Measurements from ENCODE around the gene BAAT. TPM values are rescaled to one million over a fixed set of nuclear protein-coding genes. Genes with fewer than 3 reads are reported as not detected.

Gene BAAT
- total RNA-seq, 1 experiment from 2014 or later = 0.17 TPM

DNA sequence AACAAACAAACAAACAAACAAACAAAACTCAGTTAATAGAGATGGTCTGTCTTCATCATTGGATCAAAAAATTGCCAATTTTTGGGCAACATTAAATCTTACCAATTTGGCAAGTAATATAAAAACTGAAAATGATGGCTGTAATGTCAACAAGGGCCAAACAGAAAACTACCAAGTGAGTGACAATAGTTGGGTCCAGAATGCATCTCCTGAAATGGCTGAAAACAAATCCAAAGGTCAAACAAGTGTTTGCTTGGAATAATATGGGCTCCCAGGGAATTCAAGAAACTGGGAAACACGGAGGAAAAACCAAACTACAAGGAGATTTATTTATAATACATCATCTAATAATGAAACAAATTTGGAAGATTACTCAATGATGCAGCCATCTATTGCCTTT, 25.1 kb downstream of the BAAT start:
- TF ChIP-seq TCF7 (CRISPR knock-in tag; IDR thresholded peaks at IDR 0.05; ENCODE audit: low read depth) (no peak), ZNF232 (CRISPR knock-in tag; IDR thresholded peaks at IDR 0.05) (no peak)
- TF ChIP-seq, protein P1, sequence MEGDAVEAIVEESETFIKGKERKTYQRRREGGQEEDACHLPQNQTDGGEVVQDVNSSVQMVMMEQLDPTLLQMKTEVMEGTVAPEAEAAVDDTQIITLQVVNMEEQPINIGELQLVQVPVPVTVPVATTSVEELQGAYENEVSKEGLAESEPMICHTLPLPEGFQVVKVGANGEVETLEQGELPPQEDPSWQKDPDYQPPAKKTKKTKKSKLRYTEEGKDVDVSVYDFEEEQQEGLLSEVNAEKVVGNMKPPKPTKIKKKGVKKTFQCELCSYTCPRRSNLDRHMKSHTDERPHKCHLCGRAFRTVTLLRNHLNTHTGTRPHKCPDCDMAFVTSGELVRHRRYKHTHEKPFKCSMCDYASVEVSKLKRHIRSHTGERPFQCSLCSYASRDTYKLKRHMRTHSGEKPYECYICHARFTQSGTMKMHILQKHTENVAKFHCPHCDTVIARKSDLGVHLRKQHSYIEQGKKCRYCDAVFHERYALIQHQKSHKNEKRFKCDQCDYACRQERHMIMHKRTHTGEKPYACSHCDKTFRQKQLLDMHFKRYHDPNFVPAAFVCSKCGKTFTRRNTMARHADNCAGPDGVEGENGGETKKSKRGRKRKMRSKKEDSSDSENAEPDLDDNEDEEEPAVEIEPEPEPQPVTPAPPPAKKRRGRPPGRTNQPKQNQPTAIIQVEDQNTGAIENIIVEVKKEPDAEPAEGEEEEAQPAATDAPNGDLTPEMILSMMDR (IDR thresholded peaks at IDR 0.05) = no peak
- Mint-ChIP-seq H3K27ac (no peak overlapping the region), H3K27me3 (ENCODE audit: low read depth) (no peaks in the 10 kb centered on the region), H3K4me3 (no peak overlapping the region), H3K36me3 (no peaks in the 10 kb centered on the region; the same call in 1 of the 2 replicates), H3K4me1 (no peaks in the 10 kb centered on the region), H3K9me3 (peaks cover 8% of the 10 kb centered on the region)
- POLR2A ChIA-PET = no interaction called here
- CTCF ChIA-PET = no interaction called here
- ATAC-seq (no peak), DNase-seq (ENCODE audit: low spot score) (no peak)

DNA sequence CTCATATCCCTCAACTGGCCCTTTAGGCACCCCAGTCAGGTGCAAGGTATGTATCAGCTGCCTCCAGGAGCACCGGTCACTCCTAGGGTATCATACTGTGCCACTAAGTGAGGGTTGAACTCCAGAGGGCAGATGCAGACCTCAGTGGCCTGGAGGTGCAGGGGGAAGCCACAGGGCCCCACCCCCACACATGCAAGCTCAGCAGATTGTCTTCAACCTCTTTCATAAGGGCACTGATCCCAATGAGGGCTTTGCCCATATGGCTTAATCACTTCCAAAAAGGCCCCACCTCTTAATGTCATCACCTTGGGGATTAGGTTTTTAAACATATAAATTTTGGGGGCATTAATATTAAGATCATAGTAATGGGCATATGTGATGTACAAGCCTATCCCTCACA, 28.2 kb downstream of the BAAT start:
- ChIA-PET CTCF (no interaction called here), POLR2A (no interaction called here)
- Mint-ChIP-seq H3K4me3 (no peak overlapping the region), H3K9me3 (peaks cover 8% of the 10 kb centered on the region), H3K4me1 (no peaks in the 10 kb centered on the region), H3K27me3 (ENCODE audit: low read depth) (no peaks in the 10 kb centered on the region), H3K36me3 (no peaks in the 10 kb centered on the region; the same call in 1 of the 2 replicates), H3K27ac (no peak overlapping the region)
- ATAC-seq (no peak), DNase-seq (ENCODE audit: low spot score) (no peak)
- TF ChIP-seq, protein P2, sequence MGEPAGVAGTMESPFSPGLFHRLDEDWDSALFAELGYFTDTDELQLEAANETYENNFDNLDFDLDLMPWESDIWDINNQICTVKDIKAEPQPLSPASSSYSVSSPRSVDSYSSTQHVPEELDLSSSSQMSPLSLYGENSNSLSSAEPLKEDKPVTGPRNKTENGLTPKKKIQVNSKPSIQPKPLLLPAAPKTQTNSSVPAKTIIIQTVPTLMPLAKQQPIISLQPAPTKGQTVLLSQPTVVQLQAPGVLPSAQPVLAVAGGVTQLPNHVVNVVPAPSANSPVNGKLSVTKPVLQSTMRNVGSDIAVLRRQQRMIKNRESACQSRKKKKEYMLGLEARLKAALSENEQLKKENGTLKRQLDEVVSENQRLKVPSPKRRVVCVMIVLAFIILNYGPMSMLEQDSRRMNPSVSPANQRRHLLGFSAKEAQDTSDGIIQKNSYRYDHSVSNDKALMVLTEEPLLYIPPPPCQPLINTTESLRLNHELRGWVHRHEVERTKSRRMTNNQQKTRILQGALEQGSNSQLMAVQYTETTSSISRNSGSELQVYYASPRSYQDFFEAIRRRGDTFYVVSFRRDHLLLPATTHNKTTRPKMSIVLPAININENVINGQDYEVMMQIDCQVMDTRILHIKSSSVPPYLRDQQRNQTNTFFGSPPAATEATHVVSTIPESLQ (CRISPR knock-in tag; IDR thresholded peaks at IDR 0.05) = no peak
- no peak for TF ChIP-seq CREB1 (CRISPR knock-in tag; IDR thresholded peaks at IDR 0.05)
- no peak for TF ChIP-seq JUN (CRISPR knock-in tag; IDR thresholded peaks at IDR 0.05)
- TF ChIP-seq PRRX2 (CRISPR knock-in tag; IDR thresholded peaks at IDR 0.05) = no peak
- no peak for TF ChIP-seq SMAD3 (CRISPR knock-in tag; IDR thresholded peaks at IDR 0.05; ENCODE audit: borderline replicate concordance)
- TF ChIP-seq ZNF396 (CRISPR knock-in tag; IDR thresholded peaks at IDR 0.05; ENCODE audit: borderline replicate concordance) = no peak
- TF ChIP-seq RELA (CRISPR knock-in tag; IDR thresholded peaks at IDR 0.05; ENCODE audit: borderline replicate concordance) = no peak
- no peak for TF ChIP-seq TEAD4 (CRISPR knock-in tag; IDR thresholded peaks at IDR 0.05)

DNA sequence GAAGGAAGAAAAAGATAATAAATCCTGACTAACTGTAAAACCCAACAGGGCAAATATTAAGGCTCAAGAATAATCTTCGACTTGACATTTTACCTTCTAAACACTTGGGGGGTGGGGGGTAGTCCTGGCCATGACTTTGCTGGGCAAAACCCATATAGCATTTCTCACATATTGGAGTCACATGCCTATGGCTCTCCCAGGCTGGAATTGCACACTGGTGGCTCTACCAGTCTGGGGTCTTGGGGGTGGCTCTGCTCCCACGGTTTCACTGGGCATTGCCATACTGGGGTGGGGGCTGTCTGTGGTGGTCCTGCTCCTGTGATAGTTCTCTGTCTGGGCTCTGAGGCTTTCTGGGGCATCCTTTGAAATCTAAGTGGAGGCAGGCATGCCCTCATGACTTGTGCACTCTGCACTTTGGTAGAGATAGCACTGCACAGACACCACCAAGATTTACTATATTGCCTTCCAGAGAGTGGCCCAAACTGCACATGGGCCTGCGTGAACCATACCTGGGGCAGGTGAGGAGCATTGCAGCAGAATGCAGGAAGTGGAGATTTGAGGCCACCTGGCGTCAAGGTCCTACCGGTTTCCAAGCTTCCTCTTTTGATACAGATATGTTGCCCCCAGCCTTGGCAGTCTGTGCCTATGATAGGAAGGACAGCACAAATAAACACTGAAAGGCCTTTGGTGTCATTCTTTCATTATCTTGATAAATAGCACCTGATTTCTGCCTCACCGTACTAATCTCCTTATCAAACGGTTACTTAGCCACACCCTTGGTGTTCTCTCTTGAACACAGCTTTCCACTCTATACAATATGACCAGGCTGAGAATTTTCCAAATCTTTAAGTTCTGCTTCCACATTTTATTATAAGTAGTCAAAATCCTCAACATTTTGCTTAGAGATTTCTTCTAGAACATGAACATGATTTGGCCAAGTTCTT, 29.8 kb downstream of the BAAT start:
- POLR2A ChIA-PET = no interaction called here
- ATAC-seq (no peak), DNase-seq (ENCODE audit: low spot score) (no peak)
- CTCF ChIA-PET = no interaction called here
- Mint-ChIP-seq H3K4me1 (no peaks in the 10 kb centered on the region), H3K4me3 (no peak overlapping the region), H3K9me3 (peaks cover 8% of the 10 kb centered on the region), H3K27me3 (ENCODE audit: low read depth) (no peaks in the 10 kb centered on the region), H3K36me3 (no peaks in the 10 kb centered on the region; the same call in 1 of the 2 replicates), H3K27ac (no peak overlapping the region)
- TF ChIP-seq SMAD3 (CRISPR knock-in tag; IDR thresholded peaks at IDR 0.05; ENCODE audit: borderline replicate concordance) (no peak), FOXJ3 (CRISPR knock-in tag; IDR thresholded peaks at IDR 0.05; ENCODE audit: borderline replicate concordance) (no peak), JAZF1 (CRISPR knock-in tag; IDR thresholded peaks at IDR 0.05) (no peak), JUN (CRISPR knock-in tag; IDR thresholded peaks at IDR 0.05) (no peak), EMX1 (CRISPR knock-in tag; IDR thresholded peaks at IDR 0.05) (no peak), OVOL2 (CRISPR knock-in tag; IDR thresholded peaks at IDR 0.05; ENCODE audit: borderline replicate concordance) (no peak), TCF7 (CRISPR knock-in tag; IDR thresholded peaks at IDR 0.05; ENCODE audit: low read depth) (no peak), ZNF121 (CRISPR knock-in tag; IDR thresholded peaks at IDR 0.05) (no peak), MXD4 (CRISPR knock-in tag; IDR thresholded peaks at IDR 0.05; ENCODE audit: borderline replicate concordance) (no peak), HMGA2 (CRISPR knock-in tag; IDR thresholded peaks at IDR 0.05) (no peak)
- TF ChIP-seq, protein P3, sequence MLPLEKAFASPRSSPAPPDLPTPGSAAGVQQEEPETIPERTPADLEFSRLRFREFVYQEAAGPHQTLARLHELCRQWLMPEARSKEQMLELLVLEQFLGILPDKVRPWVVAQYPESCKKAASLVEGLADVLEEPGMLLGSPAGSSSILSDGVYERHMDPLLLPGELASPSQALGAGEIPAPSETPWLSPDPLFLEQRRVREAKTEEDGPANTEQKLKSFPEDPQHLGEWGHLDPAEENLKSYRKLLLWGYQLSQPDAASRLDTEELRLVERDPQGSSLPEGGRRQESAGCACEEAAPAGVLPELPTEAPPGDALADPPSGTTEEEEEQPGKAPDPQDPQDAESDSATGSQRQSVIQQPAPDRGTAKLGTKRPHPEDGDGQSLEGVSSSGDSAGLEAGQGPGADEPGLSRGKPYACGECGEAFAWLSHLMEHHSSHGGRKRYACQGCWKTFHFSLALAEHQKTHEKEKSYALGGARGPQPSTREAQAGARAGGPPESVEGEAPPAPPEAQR (CRISPR knock-in tag; IDR thresholded peaks at IDR 0.05) = no peak
- TF ChIP-seq, protein P4, sequence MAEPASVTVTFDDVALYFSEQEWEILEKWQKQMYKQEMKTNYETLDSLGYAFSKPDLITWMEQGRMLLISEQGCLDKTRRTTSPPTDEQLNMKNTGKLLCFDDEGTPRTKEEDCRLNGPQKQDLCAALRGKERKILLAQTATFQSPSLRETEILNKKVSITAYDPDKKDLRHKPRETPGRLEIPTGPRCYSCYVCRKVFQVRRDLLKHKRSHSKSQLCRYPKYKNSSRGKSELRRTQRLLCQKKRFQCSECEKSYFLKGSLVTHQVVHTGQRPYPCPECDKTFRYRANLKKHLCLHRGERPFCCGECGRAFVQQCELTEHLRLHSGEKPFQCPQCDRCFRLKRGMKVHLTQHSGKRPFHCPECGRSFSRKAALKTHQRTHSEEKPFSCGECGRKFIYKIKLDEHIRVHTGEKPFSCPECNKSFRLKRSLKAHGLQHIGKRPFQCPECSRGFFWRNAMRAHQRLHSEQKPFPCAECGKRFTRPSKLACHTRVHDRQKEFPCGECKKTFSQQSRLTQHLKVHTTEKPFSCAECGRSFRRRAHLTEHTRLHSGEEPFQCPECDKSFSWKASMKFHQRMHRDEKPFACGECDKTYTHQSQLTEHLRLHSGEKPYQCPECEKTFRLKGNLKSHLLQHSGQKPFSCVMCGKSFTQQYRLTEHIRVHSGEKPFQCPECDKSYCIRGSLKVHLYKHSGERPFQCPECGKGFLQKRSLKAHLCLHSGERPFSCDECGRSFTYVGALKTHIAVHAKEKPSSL (CRISPR knock-in tag; conservative IDR thresholded peaks at IDR 0.05) = no peak
- TF ChIP-seq, protein P5, sequence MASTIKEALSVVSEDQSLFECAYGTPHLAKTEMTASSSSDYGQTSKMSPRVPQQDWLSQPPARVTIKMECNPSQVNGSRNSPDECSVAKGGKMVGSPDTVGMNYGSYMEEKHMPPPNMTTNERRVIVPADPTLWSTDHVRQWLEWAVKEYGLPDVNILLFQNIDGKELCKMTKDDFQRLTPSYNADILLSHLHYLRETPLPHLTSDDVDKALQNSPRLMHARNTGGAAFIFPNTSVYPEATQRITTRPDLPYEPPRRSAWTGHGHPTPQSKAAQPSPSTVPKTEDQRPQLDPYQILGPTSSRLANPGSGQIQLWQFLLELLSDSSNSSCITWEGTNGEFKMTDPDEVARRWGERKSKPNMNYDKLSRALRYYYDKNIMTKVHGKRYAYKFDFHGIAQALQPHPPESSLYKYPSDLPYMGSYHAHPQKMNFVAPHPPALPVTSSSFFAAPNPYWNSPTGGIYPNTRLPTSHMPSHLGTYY (CRISPR knock-in tag; IDR thresholded peaks at IDR 0.05) = no peak

Measured in WTC11 (cell line).